ENCODE data around the gene CTSW. TPM values are rescaled to one million over a fixed set of nuclear protein-coding genes. Genes with fewer than 3 reads are reported as not detected.
A peak's percentile ranks its signal among the peaks of the same experiment; 100 is the strongest.

Gene CTSW
- total RNA-seq, 2 experiments from 2014 or later = 124 to 126 TPM

GRCh38 chr11:65867284-65868071 is 12.2 kb upstream of the CTSW start:
- ChIA-PET POLR2A (interaction anchor here (10.6 to 29.8 kb wide), 2 partner anchors 10 to 22 kb away, joined by 182 to 560 read pairs; partner anchors contain the start of genes CCDC85B, CFL1, CTSW and FIBP), CTCF (interaction anchor here (0.5 to 12.3 kb wide), 3 partner anchors 20 to 159 kb away, joined by 3 to 283 read pairs (median 153); partner anchors contain the start of genes CCDC85B and FIBP)
- Mint-ChIP-seq H3K4me1 (ENCODE audit: low read depth) (peaks cover 26% of the 10 kb centered on the region), H3K4me3 (no peak overlapping the region), H3K27me3 (no peaks in the 10 kb centered on the region), H3K36me3 (ENCODE audit: low read depth) (peaks cover 26% of the 10 kb centered on the region), H3K9me3 (no peaks in the 10 kb centered on the region), H3K27ac (no peak overlapping the region)
- intact Hi-C loops (cut with micrococcal nuclease) = no loop called here
- no peak for TF ChIP-seq CTCF (IDR thresholded peaks at IDR 0.05)
- no peak for ATAC-seq
- DNase-seq = peak; percentile 58

GRCh38 chr11:65868076-65868667 is 11.5 kb upstream of the CTSW start:
- H3K4me3 Mint-ChIP-seq = no peak overlapping the region
- POLR2A ChIA-PET = interaction anchor here (10.6 to 29.8 kb wide), 2 partner anchors 11 to 21 kb away, joined by 182 to 560 read pairs; partner anchors contain the start of genes CCDC85B, CFL1, CTSW and FIBP
- peaks cover 20% of the 10 kb centered on the region for H3K36me3 Mint-ChIP-seq (ENCODE audit: low read depth)
- H3K4me1 Mint-ChIP-seq (ENCODE audit: low read depth) = peaks cover 25% of the 10 kb centered on the region
- H3K27ac Mint-ChIP-seq = no peak overlapping the region
- intact Hi-C loops (cut with micrococcal nuclease) = no loop called here
- ATAC-seq = peak; percentile 59
- no peak for TF ChIP-seq CTCF (IDR thresholded peaks at IDR 0.05)
- H3K9me3 Mint-ChIP-seq = no peaks in the 10 kb centered on the region
- H3K27me3 Mint-ChIP-seq = no peaks in the 10 kb centered on the region
- CTCF ChIA-PET = interaction anchor here (1.4 to 7.1 kb wide), 4 partner anchors 8 to 157 kb away, joined by 4 to 153 read pairs (median 34); partner anchors contain the start of genes CCDC85B, CFL1, FIBP and KAT5
- peak; percentile 51 for DNase-seq

DNA sequence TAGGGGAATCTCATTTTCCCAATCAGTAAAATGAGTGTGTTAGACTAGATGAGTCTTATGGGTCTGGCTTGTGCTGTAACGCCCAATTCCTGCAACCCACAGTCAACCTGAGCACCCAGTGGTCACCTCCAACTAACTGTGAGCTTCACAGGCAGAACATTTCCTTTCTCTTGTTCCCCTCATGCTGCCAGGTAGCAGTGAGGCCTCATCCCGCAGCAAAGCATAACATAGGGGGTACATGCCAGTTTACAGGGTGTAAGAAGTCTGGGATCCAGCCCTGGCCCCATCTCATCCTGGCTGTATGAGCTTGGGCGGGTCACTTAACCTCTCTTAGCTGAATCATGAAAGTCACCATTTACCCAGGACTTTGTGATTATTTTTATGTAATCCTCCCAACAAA is 10.7 kb upstream of the CTSW start:
- CTCF ChIA-PET = interaction anchor here (1.4 to 7.1 kb wide), 4 partner anchors 9 to 157 kb away, joined by 4 to 153 read pairs (median 34); partner anchors contain the start of genes CCDC85B, CFL1, FIBP and KAT5
- no peak for TF ChIP-seq CTCF (IDR thresholded peaks at IDR 0.05)
- Mint-ChIP-seq H3K4me3 (no peak overlapping the region), H3K4me1 (ENCODE audit: low read depth) (peaks cover 29% of the 10 kb centered on the region), H3K36me3 (ENCODE audit: low read depth) (peaks cover 14% of the 10 kb centered on the region), H3K27ac (no peak overlapping the region), H3K27me3 (no peaks in the 10 kb centered on the region), H3K9me3 (no peaks in the 10 kb centered on the region)
- ATAC-seq = no peak
- no peak for DNase-seq
- intact Hi-C loops (cut with micrococcal nuclease) = no loop called here
- POLR2A ChIA-PET = interaction anchor here (10.6 to 29.8 kb wide), 2 partner anchors 12 to 21 kb away, joined by 182 to 560 read pairs; partner anchors contain the start of genes CCDC85B, CFL1, CTSW and FIBP

DNA sequence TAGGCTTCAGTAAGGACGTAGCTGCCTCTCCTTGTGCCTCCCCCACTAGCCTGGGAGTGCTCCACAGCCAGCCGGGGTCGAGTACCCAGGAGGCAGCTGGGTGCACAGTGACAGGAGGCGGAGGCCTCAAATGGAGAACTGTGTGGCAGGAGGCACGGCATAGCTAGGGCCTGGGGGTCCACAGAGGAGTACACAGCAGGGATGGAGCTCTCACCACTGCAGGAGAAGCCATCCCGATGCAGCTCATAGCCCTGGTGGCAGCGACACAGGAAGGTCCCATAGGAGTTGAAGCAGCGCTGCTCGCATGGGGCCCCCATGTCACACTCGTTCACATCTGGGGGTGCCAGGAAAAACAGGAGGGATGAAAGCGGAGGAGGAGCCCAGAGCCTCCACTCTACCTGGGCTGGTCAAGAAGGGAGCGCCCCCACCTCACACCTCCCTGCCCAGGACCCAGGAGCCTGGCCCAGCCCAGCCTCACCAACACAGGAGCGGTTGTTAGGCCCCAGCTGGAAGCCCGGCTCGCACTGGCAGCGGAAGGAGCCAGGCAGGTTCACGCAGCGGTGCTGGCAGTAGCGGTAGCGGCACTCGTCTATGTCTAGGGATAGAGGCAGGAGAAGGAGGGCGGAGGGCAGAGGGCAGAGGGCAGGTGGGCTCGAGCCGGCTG is 9.9 kb upstream of the CTSW start:
- Mint-ChIP-seq H3K27me3 (no peaks in the 10 kb centered on the region), H3K36me3 (ENCODE audit: low read depth) (peaks cover 12% of the 10 kb centered on the region), H3K4me1 (ENCODE audit: low read depth) (peaks cover 30% of the 10 kb centered on the region), H3K4me3 (no peak overlapping the region), H3K9me3 (no peaks in the 10 kb centered on the region), H3K27ac (no peak overlapping the region)
- no peak for TF ChIP-seq CTCF (IDR thresholded peaks at IDR 0.05)
- intact Hi-C loops (cut with micrococcal nuclease) = no loop called here
- no peak for ATAC-seq
- DNase-seq = no peak
- CTCF ChIA-PET = interaction anchor here (0.9 to 7.1 kb wide), 5 partner anchors 10 to 158 kb away, joined by 3 to 153 read pairs (median 7); partner anchors contain the start of genes CCDC85B, CFL1, FIBP and KAT5
- POLR2A ChIA-PET = interaction anchor here (10.6 to 29.8 kb wide), 2 partner anchors 12 to 20 kb away, joined by 182 to 560 read pairs; partner anchors contain the start of genes CCDC85B, CFL1, CTSW and FIBP
